Loucy (cell line): ENCODE measurements around the gene NSMCE1.

ENCODE experiments used
- H2AFZ ChIP-seq: fragments of 200-600 bp; sonication (generic); 2 replicates; pipeline ENCODE4 v1.6.0; 2016; ENCODE audit warnings: antibody characterized with exemption, mild to moderate bottlenecking, low read length, moderate library complexity
- H3F3A ChIP-seq: fragments of 200-600 bp; 2 replicates; pipeline ENCODE4 v1.6.0; 2016; ENCODE audit warnings: antibody characterized with exemption, low read depth, mild to moderate bottlenecking
- H3K27me3 ChIP-seq: fragments of 200-600 bp; sonication (generic); 2 replicates; pipeline ENCODE4 v1.6.1; 2014; ENCODE audit warnings: low read length, mild to moderate bottlenecking; ENCODE audit not compliant: insufficient read depth, poor library complexity, severe bottlenecking
- H3K36me3 ChIP-seq: fragments of 200-600 bp; sonication (generic); 2 replicates; pipeline ENCODE4 v1.6.1; 2016; ENCODE audit warnings: low read length; ENCODE audit not compliant: insufficient read depth
- H3K4me1 ChIP-seq: fragments of 200-600 bp; sonication (generic); 2 replicates; pipeline ENCODE4 v1.5.1; 2014; ENCODE audit warnings: low read length, mild to moderate bottlenecking; ENCODE audit not compliant: insufficient read depth, poor library complexity, severe bottlenecking
- H3K4me2 ChIP-seq: fragments of 200-600 bp; sonication (generic); 2 replicates; pipeline ENCODE4 v1.6.0; 2014; ENCODE audit warnings: antibody characterized with exemption, low read length, low read depth, mild to moderate bottlenecking; ENCODE audit not compliant: poor library complexity, severe bottlenecking
- H3K4me3 ChIP-seq: fragments of 200-600 bp; sonication (generic); 2 replicates; pipeline ENCODE4 v1.5.1; 2014; ENCODE audit warnings: low read length, mild to moderate bottlenecking, mixed read lengths; ENCODE audit not compliant: poor library complexity, severe bottlenecking
- H3K79me2 ChIP-seq: fragments of 200-600 bp; sonication (generic); 2 replicates; pipeline ENCODE4 v1.6.1; 2014; ENCODE audit warnings: low read length; ENCODE audit not compliant: insufficient read depth
- H3K9ac ChIP-seq: fragments of 200-600 bp; sonication (generic); 2 replicates; pipeline ENCODE4 v1.6.0; 2014; ENCODE audit warnings: mild to moderate bottlenecking, low read depth, low read length, moderate library complexity; ENCODE audit not compliant: poor library complexity, severe bottlenecking
- H3K9me2 ChIP-seq: fragments of 200-600 bp; sonication (generic); replicated peaks from 2 replicates; pipeline ENCODE4 v1.6.1; 2016; ENCODE audit warnings: low read depth, low read length, mixed read lengths
- H3K9me3 ChIP-seq: fragments of 200-600 bp; sonication (generic); 2 replicates; pipeline ENCODE4 v1.6.1; 2014; ENCODE audit warnings: mild to moderate bottlenecking, antibody characterized with exemption, low read length, low read depth; ENCODE audit not compliant: insufficient read depth
- H4K20me1 ChIP-seq: fragments of 200-600 bp; sonication (generic); 2 replicates; pipeline ENCODE4 v1.6.0; 2014; ENCODE audit warnings: antibody characterized with exemption, low read length, mild to moderate bottlenecking; ENCODE audit not compliant: insufficient read depth, poor library complexity, severe bottlenecking
- CTCF ChIP-seq: fragments of 200-600 bp; sonication (generic); conservative IDR thresholded peaks from 2 replicates; pipeline ENCODE4 v1.5.1; 2014; ENCODE audit warnings: mild to moderate bottlenecking, antibody characterized with exemption, low read length
- EZH2phosphoT487 ChIP-seq: fragments of 200-600 bp; IDR thresholded peaks from 2 replicates; pipeline ENCODE4 v1.6.1; 2018; ENCODE audit warnings: antibody characterized with exemption, mild to moderate bottlenecking, moderate library complexity, borderline replicate concordance

The NSMCE1 gene

GRCh38 chr16:27304102-27304501 lies 35.5 kb upstream of the NSMCE1 start:
- H4K20me1 ChIP-seq, result no peaks in the 10 kb centered on the region
- no peaks in the 10 kb centered on the region for H3K9me2 ChIP-seq
- no peak overlapping the region for H3K9ac ChIP-seq
- H3K36me3 ChIP-seq, result no peaks in the 10 kb centered on the region
- no peaks in the 10 kb centered on the region for H3F3A ChIP-seq
- H3K79me2 ChIP-seq, result no peaks in the 10 kb centered on the region
- no peak overlapping the region for H3K4me3 ChIP-seq
- H3K4me1 ChIP-seq, result no peaks in the 10 kb centered on the region
- no peaks in the 10 kb centered on the region; the same call in 1 of the 2 replicates for H3K9me3 ChIP-seq
- TF ChIP-seq EZH2phosphoT487 (no peak), CTCF (no peak)
- H3K4me2 ChIP-seq, result no peak overlapping the region
- no peaks in the 10 kb centered on the region for H3K27me3 ChIP-seq
- no peak overlapping the region for H2AFZ ChIP-seq

DNA sequence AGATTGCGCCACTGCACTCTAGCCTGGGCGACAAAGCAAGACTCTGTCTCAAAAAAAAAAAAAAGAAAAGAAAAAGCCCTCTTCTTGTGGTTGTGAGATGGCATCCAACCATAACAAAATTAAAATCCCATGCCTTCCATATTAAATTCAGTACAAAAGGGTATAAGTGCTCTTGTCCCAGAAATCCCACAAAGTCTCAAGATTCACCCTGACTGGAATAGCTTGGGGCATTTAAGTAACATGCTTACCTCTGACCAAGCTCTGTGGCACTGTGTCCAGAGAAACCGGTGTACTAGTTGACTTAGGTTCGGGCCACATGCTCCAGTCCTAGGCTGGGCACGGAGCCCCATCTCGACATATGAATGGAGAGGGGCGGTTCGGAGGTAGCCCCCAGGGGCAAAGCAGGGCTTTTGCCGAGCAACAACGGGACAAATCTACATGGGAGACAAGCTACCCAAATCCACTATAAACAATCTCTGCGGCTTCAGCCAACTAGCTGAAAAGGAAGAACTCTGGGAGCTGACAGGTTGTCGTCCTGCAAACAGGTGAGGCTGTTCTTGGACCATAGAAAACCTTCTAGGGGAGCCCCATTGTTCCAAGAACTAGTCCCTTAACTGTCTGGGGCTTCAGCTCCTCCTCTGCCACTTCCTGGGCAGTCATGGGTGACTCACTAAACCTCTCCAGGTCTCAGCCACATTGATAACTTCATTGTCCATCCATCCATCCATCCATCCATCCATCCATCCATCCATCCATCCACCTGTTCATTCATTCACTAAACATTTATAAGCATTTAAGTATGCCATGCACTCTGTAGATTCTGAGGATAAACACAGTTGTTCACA lies 34.9 kb upstream of the NSMCE1 start:
- H3K79me2 ChIP-seq, result no peaks in the 10 kb centered on the region
- H3K9me2 ChIP-seq, result no peaks in the 10 kb centered on the region
- no peaks in the 10 kb centered on the region for H4K20me1 ChIP-seq
- H3K9ac ChIP-seq, result no peak overlapping the region
- no peaks in the 10 kb centered on the region for H3K27me3 ChIP-seq
- no peaks in the 10 kb centered on the region for H3K4me1 ChIP-seq
- H3K9me3 ChIP-seq, result no peaks in the 10 kb centered on the region
- no peak overlapping the region for H3K4me2 ChIP-seq
- no peak overlapping the region for H3K4me3 ChIP-seq
- no peaks in the 10 kb centered on the region for H3F3A ChIP-seq
- no peaks in the 10 kb centered on the region for H3K36me3 ChIP-seq
- H2AFZ ChIP-seq, result no peak overlapping the region
- TF ChIP-seq CTCF, result no peak
- TF ChIP-seq EZH2phosphoT487, result no peak

GRCh38 chr16:27302126-27302525 lies 33.6 kb upstream of the NSMCE1 start:
- Histone ChIP-seq H3K4me3 (no peak overlapping the region), H3K4me1 (no peaks in the 10 kb centered on the region), H3K9me3 (no peaks in the 10 kb centered on the region), H3K27me3 (no peaks in the 10 kb centered on the region), H3K4me2 (no peak overlapping the region), H4K20me1 (no peaks in the 10 kb centered on the region), H3K36me3 (no peaks in the 10 kb centered on the region), H3F3A (no peaks in the 10 kb centered on the region), H3K9ac (no peak overlapping the region), H2AFZ (no peak overlapping the region), H3K79me2 (no peaks in the 10 kb centered on the region), H3K9me2 (no peaks in the 10 kb centered on the region)
- TF ChIP-seq CTCF (no peak), EZH2phosphoT487 (no peak)
